LHCN-M2 (cell line): Measurements from ENCODE around the gene FER. TPM values are rescaled to one million over a fixed set of nuclear protein-coding genes. Genes with fewer than 3 reads are reported as not detected.
"Not testable (repeated sequence)": the region's sequence is repeated elsewhere in the genome, so short reads cannot be mapped to it uniquely, and the experiment has no call there.

Source experiments
- DNase-seq: peaks from one replicate; pipeline ENCODE4 v3.0.0-alpha.2; 2012; ENCODE audit warnings: low read depth
- total RNA-seq: library from RNA; depleted of rRNA; stranded (reverse); fragments of >200 nt; gene quantifications from 2 replicates; pipeline ENCODE4 v1.2.3, GENCODE V29; 2014

FER gene
- total RNA-seq, 1 experiment from 2014 or later, result 11.8 TPM

GRCh38 chr5:108957333-108957732 lies 209.6 kb downstream of the FER start:
- DNase-seq, result no peak

- no peak for DNase-seq
Observed at GRCh38 chr5:108966910-108967309, 219.2 kb downstream of the FER start.

GRCh38 chr5:108974594-108974993 lies 226.9 kb downstream of the FER start:
- no peak for DNase-seq

- DNase-seq, result no peak
Observed at GRCh38 chr5:108975697-108976096, 228.0 kb downstream of the FER start.

- DNase-seq, result peak; percentile 40
Observed at GRCh38 chr5:108983461-108984092, 235.9 kb downstream of the FER start.

GRCh38 chr5:108989761-108990392 lies 242.2 kb downstream of the FER start:
- peak; percentile 5 for DNase-seq

- not testable (repeated sequence) for DNase-seq
Observed at GRCh38 chr5:108992396-108993085, 244.8 kb downstream of the FER start.

- not testable (repeated sequence) for DNase-seq
Observed at GRCh38 chr5:108993440-108993839, 245.7 kb downstream of the FER start.

GRCh38 chr5:108997720-108998119 lies 250.0 kb downstream of the FER start:
- no peak for DNase-seq

- no peak for DNase-seq
Observed at GRCh38 chr5:108998216-108998615, 250.5 kb downstream of the FER start.

- DNase-seq, result no peak
Observed at GRCh38 chr5:109003928-109004327, 256.2 kb downstream of the FER start.

GRCh38 chr5:109005297-109006009 lies 257.8 kb downstream of the FER start:
- no peak for DNase-seq

- peak; percentile 15 for DNase-seq
Observed at GRCh38 chr5:109006129-109006528, 258.4 kb downstream of the FER start.

- DNase-seq, result no peak
Observed at GRCh38 chr5:109016300-109016699, 268.6 kb downstream of the FER start.

GRCh38 chr5:109022056-109022455 lies 274.4 kb downstream of the FER start:
- no peak for DNase-seq

GRCh38 chr5:109025729-109026128 lies 278.0 kb downstream of the FER start:
- not testable (repeated sequence) for DNase-seq

- DNase-seq, result no peak
Observed at GRCh38 chr5:109027983-109028607, 280.4 kb downstream of the FER start.

GRCh38 chr5:109028608-109029299 lies 281.1 kb downstream of the FER start:
- no peak for DNase-seq

- DNase-seq, result no peak
Observed at GRCh38 chr5:109029847-109030246, 282.1 kb downstream of the FER start.

- no peak for DNase-seq
Observed at GRCh38 chr5:109030360-109031143, 282.9 kb downstream of the FER start.
